ENCODE results near the gene CYP17A1. TPM values are rescaled to one million over a fixed set of nuclear protein-coding genes. Genes with fewer than 3 reads are reported as not detected.

The CYP17A1 gene
- total and polyA plus RNA-seq, 12 donors: 0.14 to 0.16 (median 0.15) TPM; not detected in 9

GRCh38 chr10:102808380-102808779 lies 28.8 kb downstream of the CYP17A1 start:
- H3K9me3 ChIP-seq: peaks cover 0 to 4% (median 0%) of the 10 kb centered on the region in 11 donors
- peaks cover 0 to 72% (median 34%) of the 10 kb centered on the region in 9 donors for H3K36me3 ChIP-seq
- peak overlapping the region in 2 of 10 donors; percentile 10 to 44 for H3K27ac ChIP-seq
- no peak overlapping the region for H3K4me3 ChIP-seq
- no peaks in the 10 kb centered on the region for H3K27me3 ChIP-seq
- H3K4me1 ChIP-seq: peaks cover 0 to 66% (median 18%) of the 10 kb centered on the region in 9 donors
- no peak for TF ChIP-seq CTCF (IDR thresholded peaks at IDR 0.05)
- WGBS, 2 donors: 57 to 67% methylated on average over 4 of the region's 4 CpGs
- DNase-seq (no peak), ATAC-seq (peak in 1 of 8 donors; percentile 21)
- intact Hi-C loops (cut with DNase I): loop anchor here in 1 of 10 donors (5.0 kb wide), 1 partner anchor 56 kb away; no protein-coding TSS in a partner anchor

- Histone ChIP-seq H3K27me3 (no peaks in the 10 kb centered on the region), H3K4me3 (no peak overlapping the region), H3K9me3 (peaks cover 0 to 4% (median 0%) of the 10 kb centered on the region in 11 donors), H3K4me1 (peaks cover 23 to 84% (median 43%) of the 10 kb centered on the region in 9 donors), H3K27ac (peak overlapping the region in 5 of 10 donors; percentile 29 to 95 (median 84)), H3K36me3 (peaks cover 0 to 60% (median 5%) of the 10 kb centered on the region in 9 donors)
- DNase-seq (no peak), ATAC-seq (no peak)
- no peak for TF ChIP-seq CTCF (IDR thresholded peaks at IDR 0.05)
- WGBS, 2 donors: 71 to 74% methylated on average over 2 of the region's 2 CpGs
- intact Hi-C loops (cut with DNase I): loop anchor here in 2 of 10 donors (5.0 kb wide), 1 partner anchor 52 kb away; no protein-coding TSS in a partner anchor
These were observed 32.7 kb downstream of the CYP17A1 start for GRCh38 chr10:102804382-102805055.

GRCh38 chr10:102802920-102803534 lies 34.2 kb downstream of the CYP17A1 start:
- no peaks in the 10 kb centered on the region for H3K27me3 ChIP-seq
- no peak overlapping the region for H3K4me3 ChIP-seq
- peaks cover 31 to 87% (median 57%) of the 10 kb centered on the region in 9 donors for H3K4me1 ChIP-seq
- TF ChIP-seq CTCF (IDR thresholded peaks at IDR 0.05): peak in 1 of 9 donors; percentile 15
- peak; percentile 29 to 84 (median 62) for ATAC-seq
- WGBS, 2 donors: 39 to 47% methylated on average over 6 of the region's 6 CpGs
- H3K9me3 ChIP-seq: peaks cover 0 to 4% (median 0%) of the 10 kb centered on the region in 11 donors
- peaks cover 0 to 71% (median 11%) of the 10 kb centered on the region in 9 donors for H3K36me3 ChIP-seq
- peak overlapping the region; percentile 29 to 95 (median 75) for H3K27ac ChIP-seq
- peak in 1 of 2 donors; percentile 61 for DNase-seq
- intact Hi-C loops (cut with DNase I): loop anchor here in 1 of 10 donors (5.0 kb wide), 1 partner anchor 51 kb away; no protein-coding TSS in a partner anchor

GRCh38 chr10:102801978-102802377 lies 35.2 kb downstream of the CYP17A1 start:
- no peak for ATAC-seq
- WGBS, 2 donors: 74 to 77% methylated on average over 3 of the region's 3 CpGs
- peaks cover 0 to 72% (median 11%) of the 10 kb centered on the region in 9 donors for H3K36me3 ChIP-seq
- H3K9me3 ChIP-seq: peaks cover 0 to 4% (median 0%) of the 10 kb centered on the region in 11 donors
- H3K27ac ChIP-seq: peak overlapping the region; percentile 12 to 95 (median 75)
- H3K27me3 ChIP-seq: no peaks in the 10 kb centered on the region
- intact Hi-C loops (cut with DNase I): loop anchor here in 1 of 10 donors (5.0 kb wide), 1 partner anchor 50 kb away; no protein-coding TSS in a partner anchor
- H3K4me1 ChIP-seq: peaks cover 35 to 88% (median 66%) of the 10 kb centered on the region in 9 donors
- no peak for DNase-seq
- H3K4me3 ChIP-seq: no peak overlapping the region
- no peak for TF ChIP-seq CTCF (IDR thresholded peaks at IDR 0.05)
